Psoas muscle (tissue), 8 donors: Measurements from ENCODE around the gene SFMBT1. TPM values are rescaled to one million over a fixed set of nuclear protein-coding genes. Genes with fewer than 3 reads are reported as not detected.
A peak's percentile ranks its signal among the peaks of the same experiment; 100 is the strongest.
"Not testable (repeated sequence)": the region's sequence is repeated elsewhere in the genome, so short reads cannot be mapped to it uniquely, and the experiment has no call there.

Experiments
- ATAC-seq, 4 donors: fragments of 200-7000 bp; cut with Tn5 transposase; one replicate each; pipeline ENCODE4 v1.9.1; 2020; ENCODE audit warnings: moderate library complexity in 3 of 4, mild to moderate bottlenecking in 2 of 4
- DNase-seq, 2 donors: peaks; one replicate each; pipeline ENCODE4 v3.0.0-alpha.2; 2020
- H3K27ac ChIP-seq: fragments of 200-600 bp; one replicate; pipeline ENCODE4 v1.8.0; 2022
- H3K27me3 ChIP-seq, 3 donors: fragments of 200-600 bp in 1 of 3; one replicate each; pipeline versions ENCODE4 v1.6.1 to v1.8.0; 2013 to 2022; ENCODE audit warnings: low read length in 2 of 3, mild to moderate bottlenecking in 2 of 3, moderate library complexity in 1 of 3; ENCODE audit not compliant: insufficient read depth in 3 of 3
- H3K36me3 ChIP-seq, 2 donors: fragments of 200-600 bp in 1 of 2; one replicate each; pipeline versions ENCODE4 v1.6.1 to v1.8.0; 2013 to 2022; ENCODE audit warnings: low read depth in 1 of 2, mild to moderate bottlenecking in 1 of 2, moderate library complexity in 1 of 2; ENCODE audit not compliant: insufficient read depth in 1 of 2
- H3K4me1 ChIP-seq: fragments of 200-600 bp; one replicate; pipeline ENCODE4 v1.8.0; 2022
- H3K4me3 ChIP-seq: fragments of 200-600 bp; one replicate; pipeline ENCODE4 v1.8.0; 2022; ENCODE audit warnings: mild to moderate bottlenecking
- H3K9me3 ChIP-seq: fragments of 200-600 bp; one replicate; pipeline ENCODE4 v1.8.0; 2022
- CTCF ChIP-seq: fragments of 200-600 bp; IDR thresholded peaks from one replicate; pipeline ENCODE4 v1.8.0; 2022; ENCODE audit warnings: antibody characterized with exemption
- WGBS, 3 donors: extraction: QIAGEN DNeasy Blood & Tissue Kit; methylation state at CpG; one replicate each; pipeline versions ENCODE4 v1.1.6 to v1.1.7; 2013; 5-methylcytosine and 5-hydroxymethylcytosine counted together
- intact Hi-C, 2 donors: fragments of 100-400 bp; cut with DNase I; formaldehyde crosslinking; loops; one replicate each; pipeline versions ENCODE4 v1.11.0 to v1.14.2; 2022
- polyA plus RNA-seq, 3 donors: library from polyadenylated mRNA; stranded (reverse); fragments of 200-250 nt; gene quantifications; one replicate each; pipeline ENCODE4 v1.2.3, GENCODE V29; 2013
- total RNA-seq, 4 donors: library from RNA; stranded (reverse); fragmentation: NEBNext Ultra II Directional in 2 of 4; extraction: Animal tissue kit (Norgen Biotek cat#: 25700) in 2 of 4; gene quantifications; one replicate each; pipeline versions ENCODE4 v1.2.1 to v1.2.4, GENCODE V29; 2021 to 2023
- donor health status: healthy with polysubstance abuse.
- donor health status: DM: no; HTN: no; CAD: no; lungs with moderate emphysema.
- donor health status: Bipolar disorder and iron deficiency.
- donor health status: healthy.
- donor health status: DM: yes; HTN: yes; CAD: no.
- donor health status: DM: no; HTN: no; CAD: no.
- donor health status: DM: no; HTN: no; CAD: no.
- donor health status: DM: yes; HTN: yes; CAD: no.

SFMBT1 gene
- total and polyA plus RNA-seq, 7 donors = 6.7 to 25.0 (median 16.3) TPM

- intact Hi-C loops = no loop called here
- no peak for DNase-seq
- Histone ChIP-seq H3K27me3 (no peaks in the 10 kb centered on the region), H3K36me3 (no peaks in the 10 kb centered on the region), H3K4me3 (no peak overlapping the region), H3K27ac (no peak overlapping the region), H3K9me3 (no peaks in the 10 kb centered on the region), H3K4me1 (no peaks in the 10 kb centered on the region)
- WGBS, 3 donors = 84 to 85% (median 85%) methylated on average over 7 of the region's 7 CpGs
- ATAC-seq = no peak
- TF ChIP-seq CTCF = no peak
Observed at GRCh38 chr3:53065841-53066480, 20.1 kb upstream of the SFMBT1 start.

GRCh38 chr3:53062905-53063304, 17.0 kb upstream of the SFMBT1 start:
- Histone ChIP-seq H3K4me1 (no peaks in the 10 kb centered on the region), H3K27me3 (no peaks in the 10 kb centered on the region), H3K36me3 (no peaks in the 10 kb centered on the region), H3K9me3 (no peaks in the 10 kb centered on the region), H3K27ac (no peak overlapping the region), H3K4me3 (no peak overlapping the region)
- TF ChIP-seq CTCF = no peak
- 92 to 98% (median 97%) methylated on average over 2 of the region's 2 CpGs for WGBS, 3 donors
- DNase-seq (no peak), ATAC-seq (no peak)
- intact Hi-C loops = no loop called here

- intact Hi-C loops = no loop called here
- peak; percentile 13 for TF ChIP-seq CTCF
- Histone ChIP-seq H3K4me3 (no peak overlapping the region), H3K4me1 (no peaks in the 10 kb centered on the region), H3K36me3 (no peaks in the 10 kb centered on the region), H3K27ac (no peak overlapping the region), H3K27me3 (no peaks in the 10 kb centered on the region), H3K9me3 (no peaks in the 10 kb centered on the region)
- DNase-seq (no peak), ATAC-seq (peak in 1 of 4 donors; percentile 42)
- WGBS, 3 donors = 90 to 93% (median 90%) methylated on average over 2 of the region's 2 CpGs
Observed at GRCh38 chr3:53056442-53056841, 10.6 kb upstream of the SFMBT1 start.

- H3K9me3 ChIP-seq, H3K4me1 ChIP-seq, ATAC-seq, H3K36me3 ChIP-seq, intact Hi-C loops, H3K27ac ChIP-seq, H3K4me3 ChIP-seq, H3K27me3 ChIP-seq, DNase-seq: not testable (repeated sequence)
- 79 to 81% (median 81%) methylated on average over 7 of the region's 7 CpGs for WGBS, 3 donors
Observed at GRCh38 chr3:53054233-53054632, 8.4 kb upstream of the SFMBT1 start.

- DNase-seq (no peak), ATAC-seq (no peak)
- Histone ChIP-seq H3K36me3 (no peaks in the 10 kb centered on the region), H3K27me3 (no peaks in the 10 kb centered on the region), H3K9me3 (no peaks in the 10 kb centered on the region), H3K4me3 (no peak overlapping the region), H3K27ac (no peak overlapping the region), H3K4me1 (no peaks in the 10 kb centered on the region)
- TF ChIP-seq CTCF = no peak
- intact Hi-C loops = no loop called here
- 88 to 93% (median 91%) methylated on average over 2 of the region's 2 CpGs for whole genome bisulfite sequencing, 3 donors
Observed at GRCh38 chr3:53051929-53052328, 6.1 kb upstream of the SFMBT1 start.
